RKO (cell line): ENCODE measurements around the gene CACNA2D3.
"Not testable (repeated sequence)": the region's sequence is repeated elsewhere in the genome, so short reads cannot be mapped to it uniquely, and the experiment has no call there.

Source experiments
- DNase-seq: peaks from one replicate; pipeline ENCODE4 v3.0.0-alpha.2; 2016; ENCODE audit warnings: low spot score

The CACNA2D3 gene

GRCh38 chr3:54573858-54574257, 451.5 kb downstream of the CACNA2D3 start:
- no peak for DNase-seq

- DNase-seq = no peak
These were observed 452.7 kb downstream of the CACNA2D3 start for GRCh38 chr3:54574906-54575617.

- DNase-seq = no peak
These were observed 453.2 kb downstream of the CACNA2D3 start for GRCh38 chr3:54575618-54575960.

DNA sequence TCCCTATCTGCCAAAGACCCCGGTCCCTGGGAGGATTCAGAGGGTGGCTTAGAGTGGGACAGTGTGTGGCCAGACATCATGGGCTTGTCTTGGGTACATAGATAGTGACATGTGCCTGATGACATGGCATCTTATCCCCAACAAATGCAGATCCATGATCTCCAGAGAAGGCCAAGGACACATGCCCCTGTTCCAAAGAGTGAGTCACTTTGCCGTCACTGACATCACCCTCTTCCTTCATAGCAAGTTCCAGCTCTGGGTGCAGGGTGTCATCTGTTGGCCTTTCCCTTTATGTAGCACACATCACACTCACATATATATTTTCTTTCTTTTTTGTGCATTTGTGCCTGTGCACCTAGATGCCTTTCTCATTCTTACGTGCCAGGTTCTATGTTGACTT, 455.0 kb downstream of the CACNA2D3 start:
- DNase-seq = no peak

- no peak for DNase-seq
These were observed 456.1 kb downstream of the CACNA2D3 start for GRCh38 chr3:54578417-54578816.

DNA sequence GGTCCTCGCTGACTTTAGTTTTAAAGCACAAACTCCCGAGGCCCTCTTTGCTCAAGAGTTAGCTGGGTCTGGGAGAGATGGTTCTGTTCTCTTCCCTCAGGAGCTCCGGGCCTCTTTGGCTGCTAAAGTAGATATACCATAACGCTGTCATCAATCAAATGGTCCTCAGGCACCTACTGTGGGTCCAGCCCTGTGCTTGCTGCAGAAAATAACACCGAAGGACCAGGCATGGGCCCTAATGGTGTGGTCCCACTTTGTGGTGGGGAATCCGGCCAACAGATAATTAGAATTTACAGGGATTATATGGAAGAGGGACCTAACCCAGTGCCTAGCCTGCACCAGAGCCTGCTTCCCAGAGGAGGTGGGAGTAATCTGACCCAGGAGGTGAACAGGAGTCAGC, 458.1 kb downstream of the CACNA2D3 start:
- DNase-seq = no peak

- no peak for DNase-seq
These were observed 460.1 kb downstream of the CACNA2D3 start for GRCh38 chr3:54582424-54582823.

GRCh38 chr3:54591157-54591556, 468.8 kb downstream of the CACNA2D3 start:
- DNase-seq = no peak

- no peak for DNase-seq
These were observed 471.3 kb downstream of the CACNA2D3 start for GRCh38 chr3:54593653-54594052.

GRCh38 chr3:54596087-54596486, 473.7 kb downstream of the CACNA2D3 start:
- no peak for DNase-seq

DNA sequence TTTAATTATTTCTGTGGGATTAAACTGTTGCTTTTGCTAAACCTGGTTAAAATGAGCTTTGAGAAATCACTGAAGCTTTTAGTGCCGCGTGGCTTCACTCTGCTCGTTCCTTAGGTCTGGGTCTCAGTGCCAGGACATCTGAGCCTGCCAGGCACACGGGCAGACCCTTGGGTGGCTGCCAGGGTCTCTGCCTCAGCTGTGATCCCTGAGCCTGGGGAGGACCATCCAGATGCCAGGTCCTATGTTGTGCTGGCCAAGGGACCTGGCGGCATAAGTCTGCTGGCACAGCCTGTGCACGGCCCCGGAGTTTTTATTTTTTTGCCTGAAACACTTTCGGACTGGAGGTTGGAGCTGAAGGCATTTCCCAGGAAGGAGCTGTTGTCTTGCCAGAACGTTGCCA, 477.4 kb downstream of the CACNA2D3 start:
- no peak for DNase-seq

DNA sequence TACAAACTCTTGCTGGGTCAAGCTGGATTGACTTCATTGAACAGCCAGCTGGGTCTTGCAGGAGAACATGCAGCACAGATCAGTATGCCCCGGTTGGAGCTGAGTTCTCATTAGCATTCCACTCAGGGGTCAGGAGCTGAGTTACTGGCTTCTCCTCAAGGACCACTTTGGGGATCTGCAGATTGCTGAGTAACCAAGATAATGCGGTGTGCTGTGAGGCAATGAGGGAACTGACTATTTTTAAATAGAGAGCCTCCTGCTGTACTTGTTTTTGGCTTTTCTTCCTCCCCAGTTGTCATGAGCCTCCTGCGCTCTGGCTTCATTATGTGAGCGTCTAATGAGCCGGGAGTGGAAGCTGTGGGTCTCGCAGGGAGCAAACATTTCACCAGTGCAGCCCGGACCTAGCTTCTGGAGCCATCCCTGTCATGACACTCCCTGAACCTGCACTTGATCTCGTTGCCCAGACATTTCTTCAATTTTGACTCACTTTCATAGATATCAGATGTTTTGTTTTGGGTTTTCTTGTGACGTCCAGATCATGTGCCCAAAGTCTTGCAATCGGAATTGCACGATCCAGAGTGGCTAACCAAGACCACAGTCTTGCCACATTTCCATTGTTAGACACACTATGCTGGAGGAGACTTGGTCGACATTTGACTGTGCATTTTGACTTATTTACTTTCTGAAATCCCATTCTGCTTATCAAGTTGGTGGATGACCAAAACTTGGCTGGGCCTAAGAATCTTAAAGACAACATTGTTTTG, 478.3 kb downstream of the CACNA2D3 start:
- DNase-seq = no peak

DNA sequence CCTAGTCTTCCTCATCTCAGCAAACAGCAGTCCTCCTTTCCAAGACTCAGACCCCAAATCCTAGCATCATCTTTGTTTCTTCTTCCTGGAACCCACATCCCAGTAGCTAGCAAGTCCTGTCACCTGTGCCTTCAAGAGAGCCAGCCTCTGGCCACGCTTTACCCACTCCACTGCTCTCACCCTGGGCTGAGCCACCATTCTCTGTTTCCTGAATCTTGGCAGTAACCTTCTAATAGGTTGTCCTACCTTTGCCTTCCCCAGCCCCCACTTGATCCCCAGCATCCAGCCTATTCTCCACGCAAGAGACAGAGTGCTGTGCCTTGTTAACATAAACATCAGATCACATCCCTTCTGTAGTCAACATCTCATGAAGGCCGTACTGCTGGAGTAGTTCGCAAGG, 482.1 kb downstream of the CACNA2D3 start:
- DNase-seq = no peak

DNA sequence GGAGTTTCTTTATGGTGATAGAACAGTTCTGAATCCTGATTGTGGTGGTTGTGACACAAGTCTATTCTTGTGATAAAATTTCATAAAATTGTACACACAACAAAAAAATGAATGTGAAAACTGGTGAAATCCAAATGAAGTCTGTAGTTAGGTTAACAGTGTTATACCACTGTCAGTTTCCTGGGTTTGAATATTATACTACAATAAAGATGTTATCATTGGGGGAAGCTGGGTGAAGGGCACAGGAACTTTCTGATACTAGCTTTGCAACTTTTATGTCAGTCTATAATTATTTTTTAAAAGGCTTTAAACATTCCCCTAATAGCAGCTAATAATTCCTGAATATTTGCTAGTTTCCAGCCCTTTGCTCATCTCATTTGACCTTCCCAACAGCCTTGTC, 485.7 kb downstream of the CACNA2D3 start:
- DNase-seq = no peak

DNA sequence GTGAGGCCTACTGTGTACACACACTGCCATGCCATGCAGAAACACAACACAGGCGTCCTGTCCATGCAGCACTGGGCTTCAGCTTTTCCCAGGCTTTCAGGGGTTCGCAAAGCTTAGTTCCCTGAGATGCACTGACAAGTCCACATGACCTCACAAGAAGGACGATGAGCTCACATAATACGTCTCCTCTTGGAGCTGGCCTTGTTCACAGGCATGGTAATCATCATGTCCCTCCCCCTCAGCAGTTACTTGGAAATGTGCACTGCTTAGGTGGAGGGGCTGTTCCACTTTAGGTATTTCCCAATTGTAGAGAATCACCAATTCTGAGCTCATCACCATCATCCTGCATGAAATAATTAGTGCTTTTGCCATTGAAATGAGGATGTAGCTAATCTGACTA, 496.7 kb downstream of the CACNA2D3 start:
- DNase-seq = no peak

DNA sequence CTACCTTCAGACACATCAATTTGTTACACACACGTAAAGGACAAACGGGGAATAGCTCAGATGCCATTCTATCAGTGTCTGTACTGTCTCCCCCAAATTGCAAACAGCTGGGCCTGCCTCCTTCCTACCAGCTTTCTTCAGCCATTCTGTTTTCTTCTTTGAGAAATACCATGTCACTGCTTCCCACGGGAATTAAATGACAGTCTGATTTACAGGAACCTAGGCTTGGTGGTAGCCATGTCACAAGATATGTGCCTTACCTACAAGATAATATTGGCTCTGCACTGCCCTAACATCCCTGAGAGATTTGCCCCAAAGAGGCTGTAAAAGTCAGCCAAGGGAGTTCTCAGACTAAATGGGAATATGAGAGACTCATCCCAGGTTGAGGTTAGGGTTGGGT, 497.2 kb downstream of the CACNA2D3 start:
- DNase-seq = no peak

GRCh38 chr3:54621184-54621583, 498.8 kb downstream of the CACNA2D3 start:
- DNase-seq = no peak

DNA sequence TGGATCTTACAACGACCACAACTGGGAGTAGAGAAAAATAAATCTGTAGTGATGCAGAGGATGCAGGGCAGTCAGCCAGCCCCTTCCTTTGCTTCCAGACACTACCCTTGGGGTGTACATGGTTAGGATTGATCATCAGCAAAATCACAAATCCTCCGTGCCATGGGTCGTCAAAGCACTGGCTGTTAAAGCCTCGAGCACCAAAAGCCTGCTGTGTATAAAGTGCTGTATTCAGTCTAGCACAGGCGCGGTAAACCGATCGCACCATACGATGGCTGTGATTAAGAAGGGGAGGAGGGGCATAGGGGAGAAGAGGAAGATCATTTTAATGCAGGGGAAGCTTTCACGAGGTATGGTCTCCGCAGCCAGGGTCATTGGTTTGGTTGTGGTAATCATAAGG, 500.3 kb downstream of the CACNA2D3 start:
- no peak for DNase-seq

DNA sequence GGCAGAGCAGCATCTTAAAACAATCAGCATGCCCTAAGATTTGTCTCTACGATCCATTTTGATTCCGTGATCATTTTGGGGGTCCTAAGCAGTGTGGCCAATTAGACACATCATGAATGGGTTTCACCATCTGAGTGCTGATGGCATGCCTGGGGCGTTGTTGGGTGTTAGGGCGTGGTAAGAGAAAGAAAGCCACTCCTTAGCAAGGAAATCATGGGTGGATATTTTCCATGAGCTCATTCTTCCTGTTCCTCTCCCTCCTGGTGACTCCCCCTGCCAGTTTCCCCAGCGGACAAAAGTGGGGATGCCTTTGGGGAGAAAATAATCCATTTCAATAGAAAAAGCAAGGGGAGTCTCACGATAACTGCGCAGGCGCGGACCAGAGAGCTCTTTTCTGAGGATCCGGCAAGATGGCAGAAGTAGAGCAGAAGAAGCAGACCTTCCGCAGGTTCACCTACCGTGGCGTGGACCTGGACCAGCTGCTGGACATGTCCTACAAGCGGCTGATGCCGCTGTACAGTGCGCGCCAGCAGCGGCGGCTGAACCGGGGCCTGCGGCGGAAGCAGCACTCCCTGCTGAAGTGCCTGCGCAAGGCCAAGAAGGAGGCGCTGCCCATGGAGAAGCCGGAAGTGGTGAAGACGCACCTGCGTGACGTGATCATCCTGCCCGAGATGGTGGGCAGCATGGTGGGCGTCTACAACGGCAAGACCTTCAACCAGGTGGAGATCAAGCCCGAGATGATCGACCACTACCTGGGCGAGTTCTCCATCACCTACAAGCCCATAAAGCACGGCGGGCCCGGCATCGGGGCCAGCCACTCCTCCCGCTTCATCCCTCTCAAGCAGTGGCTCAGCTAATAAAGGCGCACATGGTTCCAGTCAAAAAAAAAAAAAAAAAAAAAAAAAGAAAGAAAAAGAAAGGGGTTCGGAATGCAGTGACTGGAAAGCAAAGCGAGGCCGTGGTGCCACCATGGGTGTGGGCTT, 503.7 kb downstream of the CACNA2D3 start:
- no peak for DNase-seq

DNA sequence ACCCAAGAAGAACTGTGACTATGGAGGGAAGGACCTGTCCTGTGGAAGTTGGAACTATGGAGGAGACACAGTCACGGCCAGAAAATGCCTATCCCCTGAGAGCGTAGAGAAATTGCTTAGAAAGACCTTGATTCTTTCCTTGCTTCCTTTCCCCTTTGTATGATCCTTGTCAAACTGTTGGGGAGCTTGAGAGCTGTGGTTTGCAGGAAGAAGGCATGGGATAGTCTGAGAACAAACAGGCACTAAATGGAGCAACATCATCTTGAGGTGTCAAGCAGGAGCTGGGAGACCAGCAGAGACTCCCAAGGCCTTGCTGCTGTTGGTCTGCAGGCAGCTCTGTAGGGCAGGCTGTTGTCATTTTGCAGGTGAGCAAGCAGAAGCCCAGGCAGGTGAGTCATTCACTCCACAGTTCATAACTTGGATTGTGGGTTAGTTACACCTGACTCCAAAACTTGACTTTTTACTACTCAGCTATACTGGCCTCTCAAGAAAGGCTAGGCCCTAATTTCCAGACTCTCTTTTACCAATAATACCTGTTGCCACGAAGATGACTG, 506.6 kb downstream of the CACNA2D3 start:
- no peak for DNase-seq

DNA sequence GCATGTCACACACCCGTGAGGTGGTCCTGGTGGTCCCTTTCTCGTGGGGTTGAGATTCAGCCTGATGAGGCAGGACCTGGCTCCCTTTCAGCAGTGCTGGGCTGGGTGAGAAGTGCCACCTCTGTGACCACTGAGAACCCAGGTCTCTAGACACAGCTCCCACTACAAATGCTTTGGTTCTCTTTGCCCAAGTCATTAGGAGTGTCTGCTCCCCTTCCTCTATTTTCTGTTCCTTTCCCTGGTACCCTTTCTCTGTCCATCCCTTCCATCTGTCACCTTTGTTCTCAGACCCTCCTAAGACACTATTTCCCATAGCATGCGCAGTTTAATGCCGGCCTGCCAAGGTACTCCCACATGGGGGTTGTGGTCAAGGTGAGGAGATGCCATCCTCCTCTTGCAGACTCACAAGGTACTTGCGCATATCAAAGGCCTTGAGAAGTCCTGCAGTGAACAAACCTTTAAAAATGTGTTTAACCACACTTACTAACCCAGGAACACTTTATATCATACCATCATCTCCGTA, 507.8 kb downstream of the CACNA2D3 start:
- no peak for DNase-seq

- DNase-seq = not testable (repeated sequence)
These were observed 508.6 kb downstream of the CACNA2D3 start for GRCh38 chr3:54631001-54631400.
